Ammon's horn (tissue), 1 donor: ENCODE results near the gene OR56B4.
"Not testable (repeated sequence)": the region's sequence is repeated elsewhere in the genome, so short reads cannot be mapped to it uniquely, and the experiment has no call there.

ENCODE experiments used
- DNase-seq: peaks from one replicate; pipeline ENCODE4 v3.0.0-alpha.2; 2016; ENCODE audit warnings: low spot score

Gene OR56B4, protein sequence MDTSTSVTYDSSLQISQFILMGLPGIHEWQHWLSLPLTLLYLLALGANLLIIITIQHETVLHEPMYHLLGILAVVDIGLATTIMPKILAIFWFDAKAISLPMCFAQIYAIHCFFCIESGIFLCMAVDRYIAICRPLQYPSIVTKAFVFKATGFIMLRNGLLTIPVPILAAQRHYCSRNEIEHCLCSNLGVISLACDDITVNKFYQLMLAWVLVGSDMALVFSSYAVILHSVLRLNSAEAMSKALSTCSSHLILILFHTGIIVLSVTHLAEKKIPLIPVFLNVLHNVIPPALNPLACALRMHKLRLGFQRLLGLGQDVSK

DNA sequence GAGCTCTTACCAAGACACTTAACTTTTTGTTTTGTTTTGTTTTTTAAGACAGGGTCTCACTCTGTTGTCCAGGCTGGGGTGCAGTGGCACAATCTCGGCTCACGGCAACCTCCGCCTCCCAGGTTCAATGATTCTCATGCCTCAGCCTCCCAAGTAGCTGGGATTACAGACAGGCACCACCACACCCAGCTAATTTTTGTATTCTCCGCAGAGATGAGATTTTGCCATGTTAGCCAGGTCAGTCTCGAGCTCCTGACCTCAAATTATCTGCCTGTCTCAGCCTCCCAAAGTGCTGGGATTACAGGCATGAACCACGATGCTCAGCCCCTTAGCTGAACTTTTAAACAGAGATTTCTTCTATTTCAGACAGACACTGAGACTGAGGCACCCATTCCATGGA, at the start of gene OR56B4:
TSS of gene OR56B4 (plus strand) at position 301 of the 400 bp plus-strand sequence. CDS start at position 396, 95 bp downstream.
- DNase-seq = not testable (repeated sequence)

DNA sequence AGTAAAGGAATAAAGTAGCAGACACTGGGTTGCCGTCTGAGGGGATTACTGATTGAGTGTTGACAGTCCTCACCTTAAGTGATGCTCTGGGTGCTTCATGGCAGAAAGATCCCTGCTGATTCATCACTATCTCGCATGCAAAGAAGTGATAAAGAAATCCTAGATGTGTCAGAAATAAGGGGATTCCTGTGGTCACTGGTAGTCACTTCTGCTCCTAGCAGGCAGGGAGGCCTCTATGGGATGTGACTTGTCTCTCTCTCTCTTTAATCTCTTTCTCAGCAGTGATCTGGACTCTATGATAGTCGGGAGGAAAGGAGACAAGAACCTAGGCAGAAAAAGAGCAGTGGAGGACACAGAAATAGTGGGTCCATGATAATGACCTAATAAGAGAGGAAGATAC, 46.0 kb upstream of the OR56B4 start:
- no peak for DNase-seq

DNA sequence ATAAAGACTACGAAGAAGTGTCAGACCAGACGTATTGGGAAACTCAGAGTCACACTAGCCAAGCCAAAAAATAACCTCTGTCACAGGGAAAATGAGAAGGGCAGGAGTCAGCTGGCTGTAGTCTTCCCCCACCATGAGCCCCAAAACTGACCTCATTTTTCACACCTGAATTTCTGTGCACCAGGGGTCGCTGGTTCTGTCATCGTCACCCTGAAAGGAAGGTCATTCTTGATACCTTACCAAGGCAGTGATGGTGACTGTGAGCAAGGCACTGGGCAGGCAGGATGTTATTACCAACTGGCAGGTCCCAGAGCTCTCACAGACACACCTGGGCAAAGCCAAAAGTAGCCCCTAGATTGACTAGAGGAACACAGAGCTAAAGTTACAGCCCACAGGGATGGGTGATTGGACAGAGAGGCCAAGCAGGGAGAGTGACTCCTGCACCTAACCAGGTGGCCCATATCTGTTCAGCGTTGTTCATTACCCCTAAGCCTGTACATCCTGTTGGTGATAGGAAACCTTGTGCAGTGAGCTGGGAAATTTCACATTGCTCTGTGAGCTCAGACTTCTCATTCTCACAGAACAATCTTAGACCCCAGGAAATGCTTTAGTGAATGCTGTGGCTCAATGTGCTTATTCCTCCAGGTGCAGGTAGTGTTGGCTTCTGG, 44.7 kb upstream of the OR56B4 start:
- DNase-seq = no peak

DNA sequence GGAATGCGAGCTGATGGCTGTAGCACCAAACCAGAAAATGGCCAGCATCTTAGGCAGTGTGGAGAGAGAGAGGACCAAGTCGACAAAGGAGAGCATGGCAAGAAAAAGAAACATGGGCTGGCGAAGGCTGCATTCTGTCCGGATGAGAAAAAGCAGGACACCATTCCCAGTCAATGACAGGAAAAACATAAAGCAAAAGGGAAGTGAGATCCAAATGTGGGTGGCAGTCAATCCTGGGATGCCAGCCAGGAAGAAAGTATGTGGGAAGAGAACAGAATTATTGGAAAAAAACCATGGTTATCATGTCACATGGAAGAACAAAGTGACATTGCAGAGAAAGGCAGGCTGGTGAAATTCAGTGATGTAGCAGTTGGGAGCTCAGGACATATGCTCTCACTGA, 40.0 kb upstream of the OR56B4 start:
- peak; percentile 60 for DNase-seq

DNA sequence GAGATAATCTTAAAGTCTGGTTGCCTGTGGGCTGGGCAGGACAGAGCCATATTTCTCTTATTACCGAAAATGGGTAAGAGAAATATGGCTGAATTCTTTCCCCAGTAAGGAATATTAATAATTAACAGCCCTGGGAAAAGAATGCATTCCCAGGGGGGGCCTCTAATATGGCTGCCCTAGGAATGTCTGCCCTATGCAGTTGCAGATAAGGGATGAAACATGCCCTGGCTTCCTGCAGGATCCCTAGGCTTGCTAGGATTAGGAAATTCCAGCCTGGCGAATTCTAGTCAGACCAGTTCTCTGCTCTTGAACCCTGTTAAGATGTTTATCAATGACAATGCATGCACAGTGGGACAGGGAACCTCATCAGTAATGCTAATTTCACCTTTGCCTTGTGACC, 31.0 kb upstream of the OR56B4 start:
- not testable (repeated sequence) for DNase-seq

DNA sequence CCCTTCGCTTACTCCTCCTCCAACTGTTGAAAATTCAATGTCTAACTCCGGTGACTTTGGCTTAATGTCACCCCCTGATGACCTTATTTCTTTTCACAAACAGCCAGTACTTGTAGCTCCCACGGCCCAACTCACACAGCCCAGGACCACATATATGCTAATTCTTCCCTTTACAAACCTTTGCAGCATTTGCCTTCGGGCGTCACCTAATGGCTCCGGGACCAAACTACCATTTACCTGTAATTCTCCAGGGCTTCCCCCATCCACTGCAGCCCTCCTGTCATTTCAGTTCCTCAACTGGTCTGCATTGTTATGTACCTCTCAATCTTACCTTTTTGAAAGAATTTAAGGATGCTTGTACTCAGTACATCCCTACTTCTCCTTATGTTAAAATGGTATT, 29.8 kb upstream of the OR56B4 start:
- DNase-seq = no peak

DNA sequence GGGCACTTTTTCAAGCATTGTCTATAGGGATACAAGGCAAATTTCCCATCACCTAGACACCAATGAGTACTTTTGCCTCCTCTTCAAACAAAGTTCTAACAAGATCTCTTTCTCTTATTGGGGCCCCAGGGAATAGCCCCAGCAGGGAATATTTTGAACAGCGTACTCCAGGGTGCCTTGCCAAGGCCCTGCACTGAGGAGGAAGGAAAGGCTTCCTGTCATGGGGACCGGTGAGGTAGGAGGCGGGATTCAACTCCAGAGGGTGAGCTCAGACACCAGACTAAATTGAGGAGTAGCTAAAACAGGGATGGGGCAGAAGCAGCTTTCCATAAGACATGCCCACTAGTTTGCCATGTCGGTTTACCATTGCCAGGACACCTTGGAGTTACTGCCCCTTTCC, 28.0 kb upstream of the OR56B4 start:
- DNase-seq = no peak

DNA sequence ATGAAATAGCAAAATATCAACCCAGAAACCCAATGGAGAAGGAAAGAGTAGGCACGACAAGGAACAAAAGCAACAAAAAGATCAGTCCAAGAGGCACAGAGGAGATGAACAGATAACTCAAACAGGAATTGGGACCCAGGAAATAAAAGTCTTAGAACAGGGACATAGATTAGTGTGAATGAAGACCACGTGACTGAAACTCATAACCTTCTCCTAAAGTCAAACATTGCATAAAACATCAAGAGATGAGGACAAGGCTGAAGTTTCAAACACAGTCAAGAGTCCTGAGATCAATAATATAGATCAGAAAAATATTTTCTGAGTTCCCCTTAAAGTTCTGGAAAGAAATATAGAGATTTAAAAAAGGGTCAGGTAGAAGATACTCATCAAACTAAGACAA, 24.4 kb upstream of the OR56B4 start:
- no peak for DNase-seq

DNA sequence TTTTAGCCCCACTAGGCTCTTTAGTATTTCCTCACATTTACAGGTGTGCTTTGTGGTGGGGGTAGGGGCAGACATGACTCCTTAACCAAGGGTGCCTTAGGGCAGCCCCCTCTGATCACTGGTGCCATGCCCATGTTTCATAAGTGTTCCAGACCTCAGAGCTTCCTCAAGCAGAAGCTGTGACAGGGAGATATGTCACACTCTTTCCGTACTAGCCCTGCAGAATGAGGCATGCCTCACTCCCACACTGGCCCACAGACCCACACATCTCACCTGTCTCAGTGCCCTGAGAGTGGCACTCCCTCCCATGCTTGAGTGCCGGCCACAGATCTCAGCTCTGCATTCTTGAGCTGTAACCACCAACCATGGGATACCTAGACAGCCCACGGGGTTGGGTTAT, 22.9 kb upstream of the OR56B4 start:
- no peak for DNase-seq

DNA sequence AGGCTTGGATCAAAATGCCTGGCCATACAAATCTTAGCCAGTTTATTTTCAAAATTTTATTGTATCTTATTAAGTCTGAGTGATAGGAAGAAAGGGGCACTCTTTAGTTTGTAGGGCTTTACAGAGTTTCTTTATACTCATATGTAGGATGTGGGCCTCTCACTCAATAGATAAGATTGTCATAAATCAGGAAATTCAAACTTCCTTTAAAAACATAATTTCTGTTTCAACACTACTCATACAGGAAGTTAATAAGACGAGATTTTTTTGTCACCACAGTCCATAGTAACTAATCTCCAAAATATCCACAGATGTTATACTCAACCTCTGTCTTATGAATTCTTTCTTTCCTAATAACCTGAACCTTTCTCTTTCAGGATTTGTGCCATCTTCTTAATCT, 13.3 kb upstream of the OR56B4 start:
- DNase-seq = no peak

DNA sequence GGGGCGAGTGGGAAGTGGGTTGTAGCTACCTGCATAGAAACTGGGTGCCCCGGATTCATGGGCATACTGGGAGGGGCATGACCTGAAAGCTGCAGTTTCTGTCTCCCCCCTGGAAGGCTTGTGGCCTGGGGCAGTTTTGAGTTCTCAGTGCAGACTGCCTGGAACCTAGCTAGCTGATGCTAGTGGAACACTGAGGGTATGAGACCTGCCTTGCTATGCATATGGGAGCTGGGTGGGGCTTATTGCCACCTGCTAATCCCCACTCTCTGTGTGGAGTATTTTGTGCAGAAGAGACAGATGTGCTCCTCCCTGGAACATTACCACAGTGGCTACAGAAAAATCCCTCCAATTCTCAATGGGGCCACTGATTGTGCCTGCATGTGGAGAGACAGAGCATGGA, 11.7 kb upstream of the OR56B4 start:
- DNase-seq = no peak

DNA sequence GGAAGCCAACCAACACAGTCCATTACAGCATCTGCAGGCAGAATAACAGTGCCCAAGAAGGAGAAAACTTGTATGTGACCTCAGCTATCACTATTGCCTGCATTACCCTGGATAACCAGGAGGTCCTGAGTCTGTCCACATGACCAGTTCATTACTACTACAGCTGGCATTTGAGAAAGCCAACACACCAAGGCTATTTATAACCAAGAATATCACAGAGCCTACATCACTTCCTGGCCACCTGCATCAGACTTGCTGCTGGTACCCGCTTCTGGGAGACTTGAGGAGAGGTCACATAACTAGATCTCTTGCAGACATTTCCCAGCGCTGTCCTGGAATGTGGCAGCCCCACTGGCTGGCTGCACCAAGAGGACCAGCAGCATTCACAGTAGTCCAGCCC, 11.1 kb upstream of the OR56B4 start:
- no peak for DNase-seq

DNA sequence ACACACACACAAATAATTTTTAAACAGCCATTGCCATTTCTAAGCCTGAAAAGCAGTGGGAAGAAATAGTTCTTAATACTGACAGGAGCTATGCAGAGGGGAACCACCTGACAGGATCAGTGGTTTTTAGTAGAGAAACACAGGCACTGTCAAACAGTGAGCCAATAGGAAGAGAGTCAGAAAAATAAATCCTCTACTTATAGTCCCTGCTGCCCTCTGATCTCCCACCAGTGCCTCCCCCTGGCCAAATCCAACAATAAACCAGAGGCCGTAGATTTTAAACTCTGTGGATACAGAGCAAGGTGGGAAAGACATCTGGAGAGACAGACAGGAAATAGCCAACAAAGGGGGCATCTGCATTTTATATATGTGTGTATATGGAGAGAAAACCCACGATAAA, 7.9 kb upstream of the OR56B4 start:
- no peak for DNase-seq

DNA sequence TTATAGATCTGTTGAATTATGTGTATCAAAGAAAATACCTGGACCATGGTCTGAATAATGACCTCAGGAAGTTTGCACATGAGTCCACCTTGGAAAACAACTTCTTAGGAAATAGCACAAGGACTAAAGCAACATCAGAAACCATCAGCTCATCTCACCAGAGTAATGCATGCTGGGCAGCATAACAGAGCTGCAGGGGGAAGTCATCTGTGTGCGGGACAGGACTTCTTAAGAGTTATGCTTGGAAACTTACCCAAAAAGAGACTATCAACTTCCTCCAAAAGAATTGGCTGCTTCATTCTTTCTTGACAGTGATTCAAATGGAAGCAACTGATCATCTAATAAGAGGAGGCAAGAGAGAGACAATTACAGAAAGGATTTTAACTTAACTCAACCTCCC, 2.5 kb downstream of the OR56B4 start:
- no peak for DNase-seq

DNA sequence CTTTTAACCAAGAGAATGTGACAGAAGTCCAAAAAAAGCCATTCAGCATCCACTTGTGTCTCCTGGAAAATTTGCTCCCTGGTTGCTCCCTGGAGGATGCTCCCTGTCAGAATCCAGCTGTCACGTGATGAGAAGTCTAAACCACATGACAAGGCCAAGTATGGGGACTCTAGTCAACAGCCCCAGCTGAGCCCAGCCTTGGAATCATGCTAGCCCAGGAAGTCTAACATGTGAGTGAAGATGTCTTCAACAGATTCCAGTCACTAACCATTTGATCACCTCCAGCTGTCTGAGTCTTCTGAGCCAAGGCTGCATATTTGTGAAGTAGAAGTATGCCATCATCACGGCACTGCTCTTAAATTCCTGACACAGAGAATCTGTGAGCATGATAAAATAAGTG, 4.2 kb downstream of the OR56B4 start:
- no peak for DNase-seq

DNA sequence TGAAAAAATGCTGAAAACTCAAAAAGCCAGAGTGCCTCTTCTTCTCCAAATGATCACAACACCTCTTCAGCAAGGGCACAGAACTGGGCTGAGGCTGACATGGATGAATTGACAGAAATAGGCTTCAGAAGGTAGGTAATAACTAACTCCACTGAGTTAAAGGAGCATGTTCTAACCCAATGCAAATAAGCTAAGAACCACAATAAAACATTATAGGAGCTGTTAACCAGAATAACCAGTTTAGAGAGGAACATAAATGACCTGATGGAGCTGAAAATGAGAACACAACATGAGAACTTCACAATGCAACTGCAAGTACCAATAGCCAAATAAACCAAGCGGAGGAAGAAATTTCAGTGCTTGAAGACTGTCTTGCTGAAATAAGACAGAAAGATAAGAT, 9.2 kb downstream of the OR56B4 start:
- no peak for DNase-seq

DNA sequence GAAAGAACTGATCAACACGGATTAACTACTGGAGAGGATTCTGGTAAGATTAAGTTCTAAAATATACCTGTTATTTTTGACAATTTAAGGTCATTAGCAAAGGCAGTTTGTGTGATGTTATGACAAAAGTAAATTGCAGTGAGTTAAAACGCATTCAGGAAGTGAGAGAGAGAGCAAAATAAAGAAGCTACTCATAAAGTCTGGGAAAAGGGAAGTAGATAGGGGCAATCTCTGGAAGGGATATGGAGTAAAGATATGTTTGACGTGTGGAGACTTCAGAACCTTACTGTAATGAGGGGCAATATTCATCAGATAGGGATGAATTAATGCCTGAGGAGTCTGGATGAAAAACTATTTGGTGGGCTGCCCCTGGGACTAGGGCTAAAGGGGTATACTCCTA, 16.8 kb downstream of the OR56B4 start:
- no peak for DNase-seq

DNA sequence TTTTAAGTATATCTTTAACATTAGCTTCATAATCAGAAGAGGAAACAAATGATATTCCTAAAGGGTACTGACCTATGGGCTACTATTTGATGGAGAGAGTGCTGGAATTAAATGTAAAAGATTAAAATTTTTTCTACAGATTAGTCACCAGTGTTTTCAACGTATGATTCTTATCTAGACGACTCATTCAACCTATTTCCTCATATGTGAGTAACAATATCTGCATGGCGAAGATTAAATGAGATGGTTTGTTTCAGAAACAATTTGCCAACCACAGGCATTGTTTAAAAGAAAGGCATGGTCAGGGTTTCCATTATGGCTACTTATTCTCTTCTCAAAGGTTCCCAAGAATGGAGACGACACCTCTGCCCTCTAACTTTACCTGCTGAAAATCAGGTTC, 20.4 kb downstream of the OR56B4 start:
- no peak for DNase-seq

DNA sequence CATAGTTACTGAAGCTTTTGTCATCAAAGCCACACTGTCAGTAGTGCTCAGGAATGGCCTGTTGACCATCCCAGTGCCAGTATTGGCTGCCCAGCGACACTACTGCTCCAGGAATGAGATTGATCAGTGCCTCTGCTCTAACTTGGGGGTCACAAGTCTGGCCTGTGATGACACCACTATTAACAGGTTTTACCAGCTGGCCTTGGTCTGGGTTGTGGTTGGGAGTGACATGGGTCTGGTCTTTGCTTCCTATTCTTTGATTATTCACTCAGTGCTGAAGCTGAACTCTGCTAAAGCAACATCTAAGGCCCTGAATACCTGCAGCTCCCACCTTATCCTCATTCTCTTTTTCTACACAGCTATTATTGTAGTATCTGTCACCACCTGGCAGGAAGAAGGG, 21.5 kb downstream of the OR56B4 start:
- no peak for DNase-seq

DNA sequence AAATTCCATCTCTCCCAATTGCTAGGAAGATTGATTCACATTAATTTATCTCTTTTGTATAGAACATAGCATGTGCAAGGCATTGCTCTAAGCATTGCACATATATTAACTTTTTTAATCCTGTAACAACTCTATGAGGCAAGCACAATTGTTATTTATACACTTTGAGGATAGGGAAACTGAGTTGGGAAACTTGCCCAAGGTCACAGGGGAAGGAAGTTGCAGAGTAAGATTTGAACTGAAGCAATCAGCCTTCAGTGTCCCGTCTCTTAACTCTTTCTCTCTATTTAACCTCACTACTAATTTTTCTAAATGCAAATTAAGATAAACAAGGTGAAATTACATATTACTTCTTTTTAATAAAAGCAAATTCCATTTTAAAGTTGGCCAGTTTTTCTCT, 22.2 kb downstream of the OR56B4 start:
- DNase-seq = no peak

DNA sequence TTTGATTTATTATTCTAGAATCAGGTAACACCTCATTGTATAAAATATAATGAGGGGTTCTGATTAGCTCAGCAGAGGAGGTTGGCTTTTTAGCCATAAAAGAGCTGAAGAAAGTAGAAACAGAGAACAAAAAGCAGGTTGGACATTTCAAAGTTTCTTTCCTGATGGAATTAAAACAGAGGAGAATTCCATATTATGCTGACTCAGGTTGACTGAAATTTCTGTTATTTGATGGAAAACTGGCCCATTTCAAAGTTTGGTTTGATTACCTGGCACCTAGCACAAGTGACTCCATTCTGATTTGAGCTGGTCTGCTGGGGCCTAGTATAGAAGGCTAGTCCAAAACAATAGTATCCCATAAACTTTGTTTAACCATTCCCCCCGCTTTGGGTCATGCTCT, 24.9 kb downstream of the OR56B4 start:
- no peak for DNase-seq

DNA sequence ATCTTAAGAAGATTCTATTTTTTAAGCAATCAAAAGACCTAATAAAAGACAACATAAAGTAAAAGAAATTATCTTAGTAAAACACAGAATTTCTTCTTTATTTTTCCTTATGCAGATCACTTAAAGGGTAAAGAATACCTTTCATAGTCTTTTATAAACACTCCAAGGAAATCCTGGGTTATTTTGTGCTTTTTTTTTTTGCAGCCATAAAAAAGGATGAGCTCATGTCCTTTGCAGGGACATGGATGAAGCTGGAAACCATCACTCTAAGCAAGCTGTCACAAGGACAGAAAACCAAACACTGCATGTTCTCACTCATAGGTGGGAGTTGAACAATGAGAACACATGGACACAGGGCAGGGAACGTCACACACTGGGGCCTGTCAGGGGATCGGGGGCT, 28.5 kb downstream of the OR56B4 start:
- not testable (repeated sequence) for DNase-seq

DNA sequence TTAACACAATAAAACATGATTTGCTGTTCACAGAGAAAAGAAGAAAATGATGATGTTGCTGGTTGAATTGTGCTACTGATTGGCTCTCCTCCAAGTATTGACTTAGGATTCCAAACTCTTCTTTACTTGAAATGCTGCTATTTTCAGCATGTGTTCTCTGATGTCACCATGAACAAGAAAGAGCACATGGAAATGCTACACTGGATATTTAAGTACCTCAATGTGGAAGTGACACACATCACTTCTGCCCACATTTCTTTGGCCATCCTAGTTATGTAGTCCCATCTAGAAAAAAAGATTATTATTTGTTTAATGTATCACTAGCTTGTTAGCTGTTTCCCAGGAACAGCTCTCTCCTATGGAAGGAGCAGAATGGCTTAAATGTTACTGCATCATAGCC, 35.5 kb downstream of the OR56B4 start:
- no peak for DNase-seq

DNA sequence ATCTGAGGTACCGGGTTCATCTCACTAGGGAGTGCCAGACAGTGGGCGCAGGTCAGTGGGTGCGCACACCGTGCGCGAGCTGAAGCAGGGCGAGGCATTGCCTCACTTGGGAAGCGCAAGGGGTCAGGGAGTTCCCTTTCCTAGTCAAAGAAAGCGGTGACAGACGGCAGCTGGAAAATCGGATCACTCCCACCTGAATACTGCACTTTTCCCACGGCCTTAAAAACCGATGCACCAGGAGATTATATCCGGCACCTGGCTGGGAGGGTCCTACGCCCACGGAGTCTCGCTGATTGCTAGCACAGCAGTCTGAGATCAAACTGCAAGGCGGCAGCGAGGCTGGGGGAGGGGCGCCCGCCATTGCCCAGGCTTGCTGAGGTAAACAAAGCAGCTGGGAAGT, 36.3 kb downstream of the OR56B4 start:
- not testable (repeated sequence) for DNase-seq
